ENCODE results near the gene LGALS8.
A peak's percentile ranks its signal among the peaks of the same experiment; 100 is the strongest.
"Not testable (repeated sequence)": the region's sequence is repeated elsewhere in the genome, so short reads cannot be mapped to it uniquely, and the experiment has no call there.

LGALS8 gene

GRCh38 chr1:236553370-236553769, 29.6 kb downstream of the LGALS8 start:
- H3K27me3 Mint-ChIP-seq, result no peaks in the 10 kb centered on the region
- H3K36me3 Mint-ChIP-seq (ENCODE audit: insufficient read depth), result peaks cover 73% of the 10 kb centered on the region
- no peaks in the 10 kb centered on the region for H3K9me3 Mint-ChIP-seq
- no peak for ATAC-seq (replicated peaks; ENCODE audit: extremely low read depth, poor library complexity, severe bottlenecking)
- no peak for DNase-seq (ENCODE audit: low spot score in 2 of 2)
- H3K4me3 Mint-ChIP-seq, result no peak overlapping the region
- H3K27ac Mint-ChIP-seq (ENCODE audit: low read depth), result no peak overlapping the region
- H3K4me1 Mint-ChIP-seq, result no peaks in the 10 kb centered on the region

GRCh38 chr1:236556606-236557005, 32.8 kb downstream of the LGALS8 start:
- Mint-ChIP-seq H3K4me3 (no peak overlapping the region), H3K36me3 (ENCODE audit: insufficient read depth) (peaks cover 61% of the 10 kb centered on the region), H3K27me3 (no peaks in the 10 kb centered on the region), H3K4me1 (no peaks in the 10 kb centered on the region), H3K9me3 (no peaks in the 10 kb centered on the region), H3K27ac (ENCODE audit: low read depth) (no peak overlapping the region)
- DNase-seq (ENCODE audit: low spot score in 2 of 2), result no peak
- no peak for ATAC-seq (replicated peaks; ENCODE audit: extremely low read depth, poor library complexity, severe bottlenecking)

GRCh38 chr1:236558081-236558480, 34.3 kb downstream of the LGALS8 start:
- Mint-ChIP-seq H3K27ac (ENCODE audit: low read depth) (no peak overlapping the region), H3K36me3 (ENCODE audit: insufficient read depth) (peaks cover 59% of the 10 kb centered on the region), H3K27me3 (no peaks in the 10 kb centered on the region), H3K4me1 (no peaks in the 10 kb centered on the region), H3K4me3 (no peak overlapping the region), H3K9me3 (no peaks in the 10 kb centered on the region)
- no peak for ATAC-seq (replicated peaks; ENCODE audit: extremely low read depth, poor library complexity, severe bottlenecking)
- DNase-seq (ENCODE audit: low spot score in 2 of 2), result no peak

DNA sequence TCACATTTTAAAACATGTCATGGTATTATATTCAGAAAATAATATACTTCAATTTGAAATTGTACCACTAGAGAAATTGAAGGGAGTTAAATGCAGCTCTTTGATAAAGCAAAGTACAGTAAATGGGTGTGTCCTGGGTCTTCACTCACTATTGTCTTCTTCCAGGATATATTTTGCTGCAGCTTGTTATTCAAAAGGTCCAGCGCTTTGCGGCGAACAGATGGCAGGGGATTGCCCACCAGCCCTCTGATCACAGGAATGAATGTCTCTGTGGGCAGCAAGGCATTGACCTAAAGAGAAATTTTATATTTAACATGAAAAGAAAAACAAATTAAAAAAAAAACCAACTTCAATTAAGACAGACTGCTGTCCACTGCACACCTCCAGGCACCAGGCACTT, 35.1 kb downstream of the LGALS8 start:
- Mint-ChIP-seq H3K36me3 (ENCODE audit: insufficient read depth) (peaks cover 60% of the 10 kb centered on the region), H3K4me1 (no peaks in the 10 kb centered on the region), H3K27ac (ENCODE audit: low read depth) (no peak overlapping the region), H3K27me3 (no peaks in the 10 kb centered on the region), H3K9me3 (no peaks in the 10 kb centered on the region), H3K4me3 (no peak overlapping the region)
- DNase-seq (ENCODE audit: low spot score in 2 of 2), result no peak
- ATAC-seq (replicated peaks; ENCODE audit: extremely low read depth, poor library complexity, severe bottlenecking), result no peak

- no peaks in the 10 kb centered on the region for H3K4me1 Mint-ChIP-seq
- H3K36me3 Mint-ChIP-seq (ENCODE audit: insufficient read depth), result peaks cover 66% of the 10 kb centered on the region
- H3K27me3 Mint-ChIP-seq, result no peaks in the 10 kb centered on the region
- ATAC-seq (replicated peaks; ENCODE audit: extremely low read depth, poor library complexity, severe bottlenecking) (no peak), DNase-seq (ENCODE audit: low spot score in 2 of 2) (no peak)
- H3K4me3 Mint-ChIP-seq, result no peak overlapping the region
- H3K9me3 Mint-ChIP-seq, result no peaks in the 10 kb centered on the region
- H3K27ac Mint-ChIP-seq (ENCODE audit: low read depth), result no peak overlapping the region
Measured at GRCh38 chr1:236560213-236560771, 36.5 kb downstream of the LGALS8 start.

GRCh38 chr1:236561976-236562375, 38.2 kb downstream of the LGALS8 start:
- Mint-ChIP-seq H3K27me3 (no peaks in the 10 kb centered on the region), H3K36me3 (ENCODE audit: insufficient read depth) (peaks cover 64% of the 10 kb centered on the region), H3K4me1 (no peaks in the 10 kb centered on the region), H3K27ac (ENCODE audit: low read depth) (peak overlapping the region; percentile 3), H3K4me3 (no peak overlapping the region), H3K9me3 (no peaks in the 10 kb centered on the region)
- DNase-seq (ENCODE audit: low spot score in 2 of 2), result no peak
- no peak for ATAC-seq (replicated peaks; ENCODE audit: extremely low read depth, poor library complexity, severe bottlenecking)

DNA sequence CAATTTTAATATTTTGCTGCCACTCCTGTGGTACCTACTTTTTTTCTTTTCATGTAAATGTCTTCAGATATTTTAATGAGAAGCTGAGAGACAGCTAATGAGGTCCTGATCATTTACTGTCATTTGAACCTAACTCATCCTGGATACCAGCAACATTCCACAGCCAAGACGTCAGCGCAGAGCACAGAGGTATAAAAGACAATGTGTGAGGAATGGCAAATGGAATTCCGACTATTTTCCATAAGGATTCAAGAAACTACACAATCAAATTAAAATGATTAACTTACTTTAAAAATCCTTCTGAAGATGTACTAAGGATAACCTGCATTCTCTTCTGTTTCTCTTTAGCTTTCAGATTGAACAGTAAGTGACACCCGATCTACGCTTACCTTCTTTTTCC, 41.7 kb downstream of the LGALS8 start:
- Mint-ChIP-seq H3K4me3 (no peak overlapping the region), H3K27me3 (no peaks in the 10 kb centered on the region), H3K9me3 (no peaks in the 10 kb centered on the region), H3K27ac (ENCODE audit: low read depth) (no peak overlapping the region), H3K36me3 (ENCODE audit: insufficient read depth) (peaks cover 71% of the 10 kb centered on the region), H3K4me1 (no peaks in the 10 kb centered on the region)
- no peak for ATAC-seq (replicated peaks; ENCODE audit: extremely low read depth, poor library complexity, severe bottlenecking)
- no peak for DNase-seq (ENCODE audit: low spot score in 2 of 2)

DNA sequence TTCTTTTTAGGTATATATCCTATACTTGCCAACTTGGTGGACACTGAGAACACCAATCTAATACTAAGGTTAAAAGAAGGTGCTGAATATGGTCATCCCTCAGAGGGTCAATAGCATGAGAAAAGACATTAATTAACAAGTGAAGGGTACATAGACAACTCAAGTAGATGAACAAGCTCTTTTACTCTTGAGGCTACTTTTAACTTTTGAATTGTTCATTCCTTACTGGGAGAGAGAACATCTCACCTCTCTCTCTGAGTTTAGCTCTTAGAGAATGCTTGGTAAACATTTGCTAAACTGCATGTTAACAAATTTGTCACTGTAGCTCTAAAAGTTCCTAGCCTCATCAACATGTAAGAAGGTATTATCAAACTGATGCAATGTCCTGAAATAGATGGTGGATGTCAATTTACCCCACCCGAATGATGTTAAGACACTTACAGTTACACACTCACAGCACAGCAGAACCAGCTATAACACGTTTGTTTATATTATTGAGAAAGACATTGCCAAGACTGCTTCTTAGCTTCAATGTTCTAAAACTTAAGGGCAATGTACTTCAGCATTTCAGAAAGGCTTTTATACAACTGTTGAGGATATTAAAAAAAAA, 44.6 kb downstream of the LGALS8 start:
- no peaks in the 10 kb centered on the region for H3K9me3 Mint-ChIP-seq
- no peaks in the 10 kb centered on the region for H3K27me3 Mint-ChIP-seq
- H3K36me3 Mint-ChIP-seq (ENCODE audit: insufficient read depth), result peaks cover 81% of the 10 kb centered on the region
- no peak overlapping the region for H3K4me3 Mint-ChIP-seq
- no peaks in the 10 kb centered on the region for H3K4me1 Mint-ChIP-seq
- ATAC-seq (replicated peaks; ENCODE audit: extremely low read depth, poor library complexity, severe bottlenecking) (no peak), DNase-seq (ENCODE audit: low spot score in 2 of 2) (no peak)
- no peak overlapping the region for H3K27ac Mint-ChIP-seq (ENCODE audit: low read depth)

- no peaks in the 10 kb centered on the region for H3K27me3 Mint-ChIP-seq
- DNase-seq (ENCODE audit: low spot score in 2 of 2) (no peak), ATAC-seq (replicated peaks; ENCODE audit: extremely low read depth, poor library complexity, severe bottlenecking) (no peak)
- no peaks in the 10 kb centered on the region for H3K4me1 Mint-ChIP-seq
- no peaks in the 10 kb centered on the region for H3K9me3 Mint-ChIP-seq
- H3K27ac Mint-ChIP-seq (ENCODE audit: low read depth), result no peak overlapping the region
- peaks cover 67% of the 10 kb centered on the region for H3K36me3 Mint-ChIP-seq (ENCODE audit: insufficient read depth)
- H3K4me3 Mint-ChIP-seq, result no peak overlapping the region
Measured at GRCh38 chr1:236575523-236575922, 51.7 kb downstream of the LGALS8 start.

GRCh38 chr1:236576004-236576403, 52.2 kb downstream of the LGALS8 start:
- DNase-seq (ENCODE audit: low spot score in 2 of 2) (no peak), ATAC-seq (replicated peaks; ENCODE audit: extremely low read depth, poor library complexity, severe bottlenecking) (no peak)
- no peaks in the 10 kb centered on the region for H3K27me3 Mint-ChIP-seq
- H3K4me1 Mint-ChIP-seq, result no peaks in the 10 kb centered on the region
- H3K9me3 Mint-ChIP-seq, result no peaks in the 10 kb centered on the region
- H3K4me3 Mint-ChIP-seq, result no peak overlapping the region
- peaks cover 67% of the 10 kb centered on the region for H3K36me3 Mint-ChIP-seq (ENCODE audit: insufficient read depth)
- no peak overlapping the region for H3K27ac Mint-ChIP-seq (ENCODE audit: low read depth)

DNA sequence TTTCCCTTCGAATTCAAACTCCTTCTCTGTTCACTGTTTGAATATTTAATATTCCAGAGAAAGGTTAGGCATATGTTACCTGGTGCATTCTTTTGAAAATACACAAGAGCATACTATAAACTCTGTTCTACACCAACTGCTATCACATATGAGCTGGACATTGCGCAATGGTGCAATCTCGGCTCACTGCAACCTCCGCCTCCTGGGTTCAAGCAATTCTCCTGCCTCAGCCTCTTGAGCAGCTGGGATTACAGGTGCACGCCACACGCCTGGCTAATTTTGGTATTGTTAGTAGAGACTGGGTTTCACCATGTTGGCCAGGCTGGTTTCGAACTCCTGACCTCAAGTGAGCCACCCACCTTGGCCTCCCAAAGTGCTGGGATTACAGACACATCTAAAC, 53.3 kb downstream of the LGALS8 start:
- not testable (repeated sequence) for DNase-seq (ENCODE audit: low spot score in 2 of 2); H3K4me3 Mint-ChIP-seq; H3K4me1 Mint-ChIP-seq; H3K27me3 Mint-ChIP-seq; H3K27ac Mint-ChIP-seq (ENCODE audit: low read depth); H3K9me3 Mint-ChIP-seq; ATAC-seq (replicated peaks; ENCODE audit: extremely low read depth, poor library complexity, severe bottlenecking)
- peaks cover 64% of the 10 kb centered on the region for H3K36me3 Mint-ChIP-seq (ENCODE audit: insufficient read depth)

GRCh38 chr1:236578661-236579060, 54.9 kb downstream of the LGALS8 start:
- Mint-ChIP-seq H3K27ac (ENCODE audit: low read depth) (no peak overlapping the region), H3K4me3 (no peak overlapping the region), H3K36me3 (ENCODE audit: insufficient read depth) (peaks cover 63% of the 10 kb centered on the region), H3K9me3 (no peaks in the 10 kb centered on the region), H3K27me3 (no peaks in the 10 kb centered on the region), H3K4me1 (no peaks in the 10 kb centered on the region)
- DNase-seq (ENCODE audit: low spot score in 2 of 2) (no peak), ATAC-seq (replicated peaks; ENCODE audit: extremely low read depth, poor library complexity, severe bottlenecking) (no peak)

GRCh38 chr1:236580404-236580803, 56.6 kb downstream of the LGALS8 start:
- not testable (repeated sequence) for H3K27me3 Mint-ChIP-seq; DNase-seq (ENCODE audit: low spot score in 2 of 2); H3K4me1 Mint-ChIP-seq; H3K27ac Mint-ChIP-seq (ENCODE audit: low read depth); ATAC-seq (replicated peaks; ENCODE audit: extremely low read depth, poor library complexity, severe bottlenecking); H3K4me3 Mint-ChIP-seq; H3K9me3 Mint-ChIP-seq
- H3K36me3 Mint-ChIP-seq (ENCODE audit: insufficient read depth), result peaks cover 65% of the 10 kb centered on the region

Data from central memory CD8-positive, alpha-beta T cell (primary cell).